Neural cell (in vitro differentiated cells): ENCODE measurements around the gene BABAM2.

ENCODE experiments used
- CTCF ChIP-seq: fragments of 450-650 bp; IDR thresholded peaks from 2 replicates; pipeline ENCODE4 v1.5.1; 2014; ENCODE audit warnings: antibody characterized with exemption, mild to moderate bottlenecking, moderate library complexity; ENCODE audit not compliant: poor library complexity, severe bottlenecking
- EP300 ChIP-seq: fragments of 450-650 bp; conservative IDR thresholded peaks from 2 replicates; pipeline ENCODE4 v1.6.1; 2014; ENCODE audit warnings: antibody characterized with exemption, mild to moderate bottlenecking, moderate library complexity; ENCODE audit not compliant: poor library complexity, severe bottlenecking

GRCh38 chr2:28034696-28035095 lies 144.2 kb downstream of the BABAM2 start:
- TF ChIP-seq EP300 (no peak), CTCF (no peak)
